HS-27A (cell line): ENCODE measurements around the gene ANKEF1.

ENCODE experiments used
- DNase-seq: peaks from one replicate; pipeline ENCODE4 v3.0.0-alpha.2; 2012; ENCODE audit warnings: low read depth, missing footprints

The ANKEF1 gene

GRCh38 chr20:10080574-10080973 is 45.8 kb downstream of the ANKEF1 start:
- no peak for DNase-seq

GRCh38 chr20:10089871-10090587 is 55.2 kb downstream of the ANKEF1 start:
- DNase-seq = no peak

- no peak for DNase-seq
These were observed 55.9 kb downstream of the ANKEF1 start for GRCh38 chr20:10090588-10091166.

GRCh38 chr20:10093087-10093591 is 58.4 kb downstream of the ANKEF1 start:
- DNase-seq = no peak

GRCh38 chr20:10094566-10095173 is 59.9 kb downstream of the ANKEF1 start:
- DNase-seq = no peak

- DNase-seq = no peak
These were observed 62.0 kb downstream of the ANKEF1 start for GRCh38 chr20:10096790-10097189.

- no peak for DNase-seq
These were observed 70.3 kb downstream of the ANKEF1 start for GRCh38 chr20:10105046-10105445.
